Fibroblast of lung (primary cell): Measurements from ENCODE around the gene CEACAM16. TPM values are rescaled to one million over a fixed set of nuclear protein-coding genes. Genes with fewer than 3 reads are reported as not detected.
A peak's percentile ranks its signal among the peaks of the same experiment; 100 is the strongest.

ENCODE experiments used
- DNase-seq, 2 donors: peaks; one replicate each; pipeline versions ENCODE4 v3.0.0 to v3.0.0-alpha.2; 2010; ENCODE audit warnings: low read depth in 2 of 2
- H2AFZ ChIP-seq: 2 replicates; pipeline ENCODE4 v1.5.1; 2012; ENCODE audit warnings: low read length, control low read depth, inconsistent platforms
- H3K27ac ChIP-seq: 2 replicates; pipeline ENCODE4 v1.5.1; 2011; ENCODE audit warnings: low read length, control low read depth; ENCODE audit not compliant: insufficient read depth
- H3K27me3 ChIP-seq: 2 replicates; pipeline ENCODE4 v1.5.1; 2011; ENCODE audit warnings: mild to moderate bottlenecking, low read length; ENCODE audit not compliant: control insufficient read depth, insufficient read depth
- H3K36me3 ChIP-seq: 2 replicates; pipeline ENCODE4 v1.5.1; 2011; ENCODE audit warnings: low read length; ENCODE audit not compliant: control insufficient read depth, insufficient read depth
- H3K4me1 ChIP-seq: 2 replicates; pipeline ENCODE4 v1.5.1; 2011; ENCODE audit warnings: low read length; ENCODE audit not compliant: control insufficient read depth, insufficient read depth; ENCODE audit errors: extremely low read depth
- H3K4me2 ChIP-seq: 2 replicates; pipeline ENCODE4 v1.5.1; 2011; ENCODE audit warnings: low read length, control low read depth; ENCODE audit not compliant: insufficient read depth; ENCODE audit errors: extremely low read depth
- H3K4me3 ChIP-seq, 4 experiments: fragments of 200-600 bp in 1 of 4; sonication (generic) in 1 of 4; replicated peaks in 1 of 4; 2 replicates each; pipeline ENCODE4 v1.5.1; 2011 to 2016; ENCODE audit warnings: low read length in 4 of 4, low read depth in 3 of 4, mild to moderate bottlenecking in 3 of 4, control low read depth in 2 of 4, inconsistent platforms in 1 of 4, mixed read lengths in 1 of 4; ENCODE audit not compliant: insufficient read depth in 1 of 4; ENCODE audit errors: control extremely low read depth in 1 of 4
- H3K79me2 ChIP-seq: 2 replicates; pipeline ENCODE4 v1.5.1; 2012; ENCODE audit warnings: mild to moderate bottlenecking, low read length, inconsistent platforms; ENCODE audit not compliant: control insufficient read depth, insufficient read depth
- H3K9ac ChIP-seq: 2 replicates; pipeline ENCODE4 v1.5.1; 2011; ENCODE audit warnings: mild to moderate bottlenecking, low read length, control low read depth; ENCODE audit not compliant: insufficient read depth
- H3K9me3 ChIP-seq: 2 replicates; pipeline ENCODE4 v1.5.1; 2012; ENCODE audit warnings: low read depth, low read length; ENCODE audit not compliant: control insufficient read depth, insufficient read depth
- H4K20me1 ChIP-seq: 2 replicates; pipeline ENCODE4 v1.5.1; 2011; ENCODE audit warnings: low read length; ENCODE audit not compliant: control insufficient read depth, insufficient read depth; ENCODE audit errors: extremely low read depth
- CTCF ChIP-seq, 2 donors: IDR thresholded peaks in 1 of 2; conservative IDR thresholded peaks in 1 of 2; 1 replicate in 1 of 2; 2 replicates in 1 of 2; pipeline ENCODE4 v1.5.1; 2011 to 2012; ENCODE audit warnings: low read length in 2 of 2, control low read depth in 1 of 2, inconsistent platforms in 1 of 2, low read depth in 1 of 2, mild to moderate bottlenecking in 1 of 2
- EZH2 ChIP-seq: IDR thresholded peaks from 2 replicates; pipeline ENCODE4 v1.5.1; 2012; ENCODE audit warnings: low read length, control low read depth, mild to moderate bottlenecking; ENCODE audit errors: missing control alignments
- polyA plus RNA-seq, 2 donors: library from polyadenylated mRNA; depleted of rRNA in 1 of 2; stranded (reverse) in 1 of 2; unstranded in 1 of 2; fragments of >200 nt; gene quantifications; 2 replicates each; pipeline ENCODE4 v1.2.1, GENCODE V29; 2011 to 2012; ENCODE audit warnings: missing spikeins in 1 of 2
- total RNA-seq: library from RNA; depleted of rRNA; stranded (reverse); fragments of >200 nt; gene quantifications from 2 replicates; pipeline ENCODE4 v1.2.1, GENCODE V29; 2014

The CEACAM16 gene
- total and polyA plus RNA-seq, 2 donors (not counting 1 experiment from before 2014, with no cell fraction given) = not detected

GRCh38 chr19:44660081-44660480 lies 38.9 kb upstream of the CEACAM16 start:
- Histone ChIP-seq H3K4me3 (no peak overlapping the region), H3K9ac (no peak overlapping the region), H3K4me2 (no peak overlapping the region), H2AFZ (no peak overlapping the region), H3K36me3 (peaks cover 36% of the 10 kb centered on the region), H3K27me3 (no peaks in the 10 kb centered on the region), H3K4me1 (peaks cover 16% of the 10 kb centered on the region), H3K27ac (no peak overlapping the region), H4K20me1 (no peaks in the 10 kb centered on the region), H3K9me3 (no peaks in the 10 kb centered on the region), H3K79me2 (no peaks in the 10 kb centered on the region)
- no peak for TF ChIP-seq CTCF (conservative IDR thresholded peaks at IDR 0.05 in 1 of 2, IDR thresholded peaks at IDR 0.05 in 1 of 2; ENCODE audit: low read depth in 1 of 2, low read length in 2 of 2)
- TF ChIP-seq EZH2 = no peak
- no peak for DNase-seq

- H3K27me3 ChIP-seq = no peaks in the 10 kb centered on the region
- H2AFZ ChIP-seq = no peak overlapping the region
- H3K27ac ChIP-seq = no peak overlapping the region
- H4K20me1 ChIP-seq = no peaks in the 10 kb centered on the region
- no peak overlapping the region for H3K4me3 ChIP-seq
- no peak overlapping the region for H3K9ac ChIP-seq
- H3K36me3 ChIP-seq = peaks cover 33% of the 10 kb centered on the region
- H3K79me2 ChIP-seq = no peaks in the 10 kb centered on the region
- no peak overlapping the region for H3K4me2 ChIP-seq
- H3K4me1 ChIP-seq = peaks cover 16% of the 10 kb centered on the region
- TF ChIP-seq CTCF (conservative IDR thresholded peaks at IDR 0.05 in 1 of 2, IDR thresholded peaks at IDR 0.05 in 1 of 2; ENCODE audit: low read depth in 1 of 2, low read length in 2 of 2) (no peak), EZH2 (no peak)
- no peaks in the 10 kb centered on the region for H3K9me3 ChIP-seq
- DNase-seq = no peak
Observed at GRCh38 chr19:44661205-44661604, 37.7 kb upstream of the CEACAM16 start.

GRCh38 chr19:44661904-44662303 lies 37.0 kb upstream of the CEACAM16 start:
- no peak overlapping the region for H2AFZ ChIP-seq
- H3K4me3 ChIP-seq = no peak overlapping the region
- TF ChIP-seq CTCF (conservative IDR thresholded peaks at IDR 0.05 in 1 of 2, IDR thresholded peaks at IDR 0.05 in 1 of 2; ENCODE audit: low read depth in 1 of 2, low read length in 2 of 2) (no peak), EZH2 (no peak)
- H3K27me3 ChIP-seq = no peaks in the 10 kb centered on the region
- peak overlapping the region; percentile 58 for H3K27ac ChIP-seq
- H3K4me2 ChIP-seq = no peak overlapping the region
- H3K79me2 ChIP-seq = no peaks in the 10 kb centered on the region
- H3K4me1 ChIP-seq = peaks cover 16% of the 10 kb centered on the region
- peaks cover 30% of the 10 kb centered on the region for H3K36me3 ChIP-seq
- DNase-seq = peak in 1 of 2 donors; percentile 34
- H4K20me1 ChIP-seq = no peaks in the 10 kb centered on the region
- H3K9ac ChIP-seq = no peak overlapping the region
- H3K9me3 ChIP-seq = no peaks in the 10 kb centered on the region
